Muscle layer of duodenum (tissue), 2 donors: ENCODE measurements around the gene RBFOX2.
"Not testable (repeated sequence)": the region's sequence is repeated elsewhere in the genome, so short reads cannot be mapped to it uniquely, and the experiment has no call there.

Source experiments
- H3K27ac ChIP-seq: one replicate; pipeline ENCODE4 v1.7.0; 2013; ENCODE audit warnings: mild to moderate bottlenecking, low read length
- H3K27me3 ChIP-seq: one replicate; pipeline ENCODE4 v1.7.0; 2013; ENCODE audit warnings: low read depth, mild to moderate bottlenecking, control low read depth, low read length
- H3K36me3 ChIP-seq, 2 donors: one replicate each; pipeline ENCODE4 v1.7.0; 2013; ENCODE audit warnings: low read length in 2 of 2, control low read depth in 1 of 2, mild to moderate bottlenecking in 1 of 2; ENCODE audit not compliant: insufficient read depth in 2 of 2, control insufficient read depth in 1 of 2
- H3K4me1 ChIP-seq, 2 donors: one replicate each; pipeline ENCODE4 v1.7.0; 2013; ENCODE audit warnings: low read length in 2 of 2, mild to moderate bottlenecking in 2 of 2, control low read depth in 1 of 2, moderate library complexity in 1 of 2; ENCODE audit not compliant: insufficient read depth in 2 of 2, control insufficient read depth in 1 of 2
- H3K4me3 ChIP-seq, 2 donors: one replicate each; pipeline ENCODE4 v1.7.0; 2013; ENCODE audit warnings: low read length in 2 of 2, low read depth in 1 of 2, mild to moderate bottlenecking in 1 of 2
- H3K9me3 ChIP-seq, 2 donors: one replicate each; pipeline ENCODE4 v1.7.0; 2013; ENCODE audit warnings: low read length in 2 of 2, control low read depth in 1 of 2, mild to moderate bottlenecking in 1 of 2; ENCODE audit not compliant: control insufficient read depth in 1 of 2
- donor health status: healthy.

The RBFOX2 gene

GRCh38 chr22:35791788-35792187 is 236.8 kb downstream of the RBFOX2 start:
- not testable (repeated sequence) for H3K27ac ChIP-seq, H3K4me3 ChIP-seq, H3K36me3 ChIP-seq, H3K27me3 ChIP-seq, H3K4me1 ChIP-seq, H3K9me3 ChIP-seq

- H3K36me3 ChIP-seq, result peaks cover 8 to 10% of the 10 kb centered on the region in 2 donors
- H3K9me3 ChIP-seq, result no peaks in the 10 kb centered on the region
- H3K27ac ChIP-seq, result no peak overlapping the region
- no peaks in the 10 kb centered on the region for H3K27me3 ChIP-seq
- peaks cover 3 to 52% of the 10 kb centered on the region in 2 donors for H3K4me1 ChIP-seq
- no peak overlapping the region for H3K4me3 ChIP-seq
Measured at GRCh38 chr22:35785181-35785923, 243.3 kb downstream of the RBFOX2 start.

DNA sequence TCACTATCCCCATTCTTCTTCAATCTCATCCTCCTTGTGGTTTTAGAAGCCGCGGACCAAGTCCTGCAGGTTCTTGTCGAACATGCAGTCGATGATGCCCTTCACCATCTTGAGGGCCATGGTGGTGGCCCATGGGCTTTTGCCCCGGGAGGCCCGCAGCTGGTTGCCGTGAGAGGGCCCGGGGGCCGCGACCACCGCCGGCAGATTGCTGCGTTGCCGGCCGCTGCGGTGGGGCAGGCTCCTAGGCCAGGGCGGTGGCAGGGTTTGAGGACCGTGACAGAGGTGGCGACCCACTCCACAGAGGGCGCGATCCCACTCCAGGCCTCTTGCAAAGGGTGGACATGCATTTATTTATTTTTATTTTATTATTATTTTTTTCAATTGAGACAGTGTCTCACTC is 244.0 kb downstream of the RBFOX2 start:
- Histone ChIP-seq H3K9me3 (no peaks in the 10 kb centered on the region), H3K27ac (no peak overlapping the region), H3K36me3 (peaks cover 8 to 10% of the 10 kb centered on the region in 2 donors), H3K27me3 (no peaks in the 10 kb centered on the region), H3K4me3 (no peak overlapping the region), H3K4me1 (peaks cover 3 to 55% of the 10 kb centered on the region in 2 donors)

DNA sequence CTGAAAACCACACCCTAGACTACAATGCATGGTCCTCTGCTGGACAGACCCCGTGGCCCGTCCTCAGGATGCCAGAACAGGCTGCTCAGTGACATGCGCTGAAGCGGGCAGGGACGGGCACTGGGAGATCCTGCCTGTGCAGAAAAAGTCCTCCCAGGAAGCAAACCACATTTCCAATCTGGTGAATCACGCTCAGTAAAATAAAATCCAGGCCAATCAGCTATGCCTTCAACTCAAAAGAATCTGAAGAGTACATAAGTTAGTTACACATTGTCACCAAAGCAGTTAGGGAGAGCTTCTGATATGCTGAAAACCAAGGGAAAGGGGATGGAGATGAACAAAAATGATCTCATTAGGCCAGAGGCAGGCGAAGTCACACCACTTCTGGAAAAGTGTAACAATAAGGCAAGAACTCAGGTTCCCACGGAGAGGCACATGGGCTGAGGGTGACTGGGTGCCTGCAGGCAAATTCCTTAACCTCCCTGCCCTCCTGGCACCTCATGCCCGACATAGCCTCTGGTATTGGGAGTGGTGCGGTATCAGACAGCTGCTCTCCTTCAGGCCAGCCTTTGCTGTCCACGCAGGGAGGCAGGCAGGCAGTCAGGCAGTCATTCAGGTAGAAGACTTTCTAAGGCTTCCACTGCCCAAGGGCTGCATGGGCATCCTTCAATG is 244.5 kb downstream of the RBFOX2 start:
- H3K27ac ChIP-seq, result no peak overlapping the region

GRCh38 chr22:35782504-35782903 is 246.1 kb downstream of the RBFOX2 start:
- Histone ChIP-seq H3K27ac (no peak overlapping the region), H3K9me3 (no peaks in the 10 kb centered on the region), H3K4me1 (peaks cover 3 to 65% of the 10 kb centered on the region in 2 donors), H3K4me3 (no peak overlapping the region), H3K36me3 (peaks cover 5 to 8% of the 10 kb centered on the region in 2 donors), H3K27me3 (no peaks in the 10 kb centered on the region)

More for the DNA sequence above, 244.5 kb downstream of the RBFOX2 start:
- Histone ChIP-seq H3K4me3 (no peak overlapping the region), H3K9me3 (no peaks in the 10 kb centered on the region), H3K27me3 (no peaks in the 10 kb centered on the region), H3K4me1 (peaks cover 3 to 57% of the 10 kb centered on the region in 2 donors), H3K36me3 (peaks cover 8 to 10% of the 10 kb centered on the region in 2 donors)

DNA sequence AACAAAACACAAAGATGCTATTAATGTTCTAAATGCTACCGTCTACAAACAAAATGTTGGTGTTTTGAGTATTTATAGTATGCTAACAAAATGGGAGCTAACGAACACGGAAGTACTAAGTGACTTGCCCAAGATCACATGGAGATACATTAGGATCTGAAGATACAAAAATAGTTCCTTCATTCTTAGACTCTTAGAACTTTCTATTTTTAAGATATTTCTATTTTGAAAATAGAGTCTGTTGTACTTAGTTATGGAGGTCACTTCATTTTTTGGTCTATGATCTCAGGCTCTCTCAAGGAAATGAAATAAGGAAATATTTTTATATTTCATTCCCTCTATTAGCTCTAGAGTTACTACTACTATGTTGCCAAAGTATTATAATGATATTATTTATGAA is 246.7 kb downstream of the RBFOX2 start:
- Histone ChIP-seq H3K4me3 (no peak overlapping the region), H3K9me3 (no peaks in the 10 kb centered on the region), H3K4me1 (peaks cover 3 to 68% of the 10 kb centered on the region in 2 donors), H3K27me3 (no peaks in the 10 kb centered on the region), H3K36me3 (peaks cover 5 to 8% of the 10 kb centered on the region in 2 donors), H3K27ac (no peak overlapping the region)

DNA sequence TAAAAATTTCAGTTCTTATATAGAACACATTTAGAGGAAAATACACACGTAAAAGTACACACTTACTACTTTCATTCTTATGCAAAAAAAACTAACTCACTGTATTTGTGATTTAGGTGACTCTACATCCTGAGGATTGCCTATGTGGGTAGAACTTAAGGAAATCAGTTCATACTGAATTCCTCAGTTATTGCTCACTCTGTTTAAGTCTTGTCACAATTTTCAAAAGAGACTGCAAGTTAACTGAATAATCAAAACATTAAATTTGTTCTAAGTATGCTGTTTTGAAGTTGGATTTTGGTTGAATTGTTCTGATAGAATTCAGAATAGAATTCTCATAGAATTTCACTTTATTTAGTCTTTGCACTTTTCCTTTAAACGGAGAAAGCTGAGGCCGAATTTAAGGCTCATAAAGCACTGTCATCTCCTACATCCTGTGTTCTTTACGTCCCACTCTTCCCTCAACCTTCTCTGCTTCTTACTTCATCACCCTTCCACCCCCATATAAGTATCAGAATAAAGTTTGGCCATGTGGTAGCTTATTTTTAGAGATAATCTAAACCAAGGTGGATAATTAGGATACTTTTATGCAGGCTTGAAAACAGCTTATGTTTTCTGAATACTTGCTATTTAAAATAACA is 251.2 kb downstream of the RBFOX2 start:
- H3K4me3 ChIP-seq, result no peak overlapping the region
- H3K36me3 ChIP-seq, result peaks cover 0 to 8% of the 10 kb centered on the region in 2 donors
- no peaks in the 10 kb centered on the region for H3K27me3 ChIP-seq
- H3K9me3 ChIP-seq, result no peaks in the 10 kb centered on the region
- peaks cover 0 to 52% of the 10 kb centered on the region in 2 donors for H3K4me1 ChIP-seq
- H3K27ac ChIP-seq, result no peak overlapping the region

DNA sequence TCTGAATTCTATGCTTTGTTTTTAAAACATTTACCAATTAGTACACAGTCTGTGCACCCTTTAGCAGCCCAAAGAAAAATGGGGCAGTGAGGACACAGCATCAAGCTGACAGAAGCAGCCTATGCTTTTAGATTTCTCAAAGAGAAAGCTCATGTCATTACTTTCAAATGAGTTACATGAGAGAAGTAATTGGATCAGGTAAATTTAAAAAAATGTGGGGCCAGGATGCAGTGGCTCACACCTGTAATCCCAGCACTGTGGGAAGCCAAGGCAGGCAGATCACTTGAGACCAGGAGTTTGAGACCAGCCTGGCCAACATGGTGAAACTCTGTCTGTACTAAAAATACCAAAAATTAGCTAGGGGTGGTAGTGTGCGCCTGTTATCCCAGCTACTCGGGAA is 253.3 kb downstream of the RBFOX2 start:
- Histone ChIP-seq H3K9me3 (no peaks in the 10 kb centered on the region), H3K27me3 (no peaks in the 10 kb centered on the region), H3K27ac (no peak overlapping the region), H3K4me1 (peaks cover 0 to 35% of the 10 kb centered on the region in 2 donors), H3K36me3 (no peaks in the 10 kb centered on the region), H3K4me3 (no peak overlapping the region)

GRCh38 chr22:35769974-35770373 is 258.6 kb downstream of the RBFOX2 start:
- H3K27me3 ChIP-seq, result no peaks in the 10 kb centered on the region
- no peaks in the 10 kb centered on the region for H3K9me3 ChIP-seq
- H3K27ac ChIP-seq, result no peak overlapping the region
- no peaks in the 10 kb centered on the region for H3K36me3 ChIP-seq
- peaks cover 0 to 8% of the 10 kb centered on the region in 2 donors for H3K4me1 ChIP-seq
- no peak overlapping the region for H3K4me3 ChIP-seq

DNA sequence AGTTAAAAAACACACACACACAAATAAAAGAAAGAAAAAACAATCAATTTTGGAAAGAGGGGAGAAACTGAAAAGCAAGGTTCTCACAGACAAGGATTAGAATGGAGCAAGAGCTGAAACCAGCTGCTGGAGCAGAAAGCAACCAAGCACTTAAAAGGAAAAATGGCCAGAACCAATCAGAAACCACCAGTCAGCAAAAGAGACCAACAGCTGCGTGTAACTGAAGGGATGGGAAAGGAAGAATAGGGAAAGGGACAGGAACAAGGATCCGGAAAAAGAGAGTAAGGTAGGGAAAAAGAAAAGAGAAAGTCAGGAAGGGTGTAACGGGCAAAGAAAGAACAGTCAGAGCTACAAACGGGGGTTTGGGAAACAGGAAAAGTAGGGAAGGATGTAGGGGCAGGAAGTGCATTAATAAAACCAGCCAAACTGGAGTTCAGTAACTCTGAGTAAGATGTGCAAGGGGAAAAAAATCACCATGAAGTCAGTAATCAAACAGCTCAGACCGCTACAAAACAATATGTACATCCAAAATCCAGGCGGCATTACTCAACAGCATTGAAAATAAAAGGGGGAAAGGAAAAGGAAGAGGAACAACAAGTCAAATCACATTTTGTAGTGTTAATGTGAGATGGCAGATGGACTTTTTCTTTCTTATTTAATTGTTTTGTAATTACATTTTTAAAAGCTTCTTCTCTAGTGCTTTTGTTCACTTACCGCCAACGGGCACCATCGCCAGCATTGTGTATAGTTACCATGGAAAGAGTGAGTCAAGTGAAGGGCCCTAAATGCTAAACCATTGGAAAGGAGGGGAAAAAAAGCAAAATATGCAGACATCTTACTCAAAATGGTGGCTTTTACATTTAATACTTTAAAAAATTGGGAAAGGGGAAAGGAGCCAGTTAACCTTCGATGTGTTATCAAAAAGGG is 261.7 kb downstream of the RBFOX2 start:
- H3K36me3 ChIP-seq, result no peaks in the 10 kb centered on the region
- H3K27ac ChIP-seq, result peak overlapping the region; percentile 1
- no peak overlapping the region for H3K4me3 ChIP-seq
- H3K9me3 ChIP-seq, result no peaks in the 10 kb centered on the region
- no peaks in the 10 kb centered on the region for H3K27me3 ChIP-seq
- H3K4me1 ChIP-seq, result peaks cover 0 to 3% of the 10 kb centered on the region in 2 donors
